ENCODE results near the gene GPANK1. TPM values are rescaled to one million over a fixed set of nuclear protein-coding genes. Genes with fewer than 3 reads are reported as not detected.
A peak's percentile ranks its signal among the peaks of the same experiment; 100 is the strongest.

GPANK1 gene
- total RNA-seq, 1 donor from 2014 or later, result 18.7 TPM

- TF ChIP-seq CTCF (IDR thresholded peaks at IDR 0.05), result no peak
- H3K4me1 Mint-ChIP-seq (ENCODE audit: unreplicated experiment), result peaks cover 48% of the 10 kb centered on the region
- H3K4me3 Mint-ChIP-seq (ENCODE audit: unreplicated experiment), result peak overlapping the region; percentile 82
- H3K9me3 Mint-ChIP-seq (ENCODE audit: unreplicated experiment), result no peaks in the 10 kb centered on the region
- DNase-seq (ENCODE audit: extremely low spot score, unreplicated experiment), result no peak
- H3K27me3 Mint-ChIP-seq (ENCODE audit: unreplicated experiment), result no peaks in the 10 kb centered on the region
- peak overlapping the region; percentile 84 for H3K27ac Mint-ChIP-seq (ENCODE audit: unreplicated experiment)
- peaks cover 13% of the 10 kb centered on the region for H3K36me3 Mint-ChIP-seq (ENCODE audit: unreplicated experiment)
Measured at GRCh38 chr6:31658983-31659648, 5.7 kb downstream of the GPANK1 start.

GRCh38 chr6:31658158-31658688, 6.6 kb downstream of the GPANK1 start:
- H3K4me3 Mint-ChIP-seq (ENCODE audit: unreplicated experiment), result no peak overlapping the region
- H3K4me1 Mint-ChIP-seq (ENCODE audit: unreplicated experiment), result peaks cover 44% of the 10 kb centered on the region
- no peak overlapping the region for H3K27ac Mint-ChIP-seq (ENCODE audit: unreplicated experiment)
- TF ChIP-seq CTCF (IDR thresholded peaks at IDR 0.05), result no peak
- DNase-seq (ENCODE audit: extremely low spot score, unreplicated experiment), result no peak
- H3K36me3 Mint-ChIP-seq (ENCODE audit: unreplicated experiment), result peaks cover 9% of the 10 kb centered on the region
- no peaks in the 10 kb centered on the region for H3K27me3 Mint-ChIP-seq (ENCODE audit: unreplicated experiment)
- H3K9me3 Mint-ChIP-seq (ENCODE audit: unreplicated experiment), result no peaks in the 10 kb centered on the region

GRCh38 chr6:31657406-31658157, 7.2 kb downstream of the GPANK1 start:
- DNase-seq (ENCODE audit: extremely low spot score, unreplicated experiment), result no peak
- H3K27me3 Mint-ChIP-seq (ENCODE audit: unreplicated experiment), result no peaks in the 10 kb centered on the region
- peaks cover 45% of the 10 kb centered on the region for H3K4me1 Mint-ChIP-seq (ENCODE audit: unreplicated experiment)
- H3K36me3 Mint-ChIP-seq (ENCODE audit: unreplicated experiment), result peaks cover 7% of the 10 kb centered on the region
- H3K27ac Mint-ChIP-seq (ENCODE audit: unreplicated experiment), result no peak overlapping the region
- H3K9me3 Mint-ChIP-seq (ENCODE audit: unreplicated experiment), result no peaks in the 10 kb centered on the region
- peak overlapping the region; percentile 26 for H3K4me3 Mint-ChIP-seq (ENCODE audit: unreplicated experiment)
- TF ChIP-seq CTCF (IDR thresholded peaks at IDR 0.05), result no peak

GRCh38 chr6:31655349-31656237, 9.2 kb downstream of the GPANK1 start, which contains the start of gene APOM:
APOM (plus strand) TSS chr6:31655894; CDS start chr6:31655967, 73 bp downstream.
- no peaks in the 10 kb centered on the region for H3K9me3 Mint-ChIP-seq (ENCODE audit: unreplicated experiment)
- H3K36me3 Mint-ChIP-seq (ENCODE audit: unreplicated experiment), result peaks cover 7% of the 10 kb centered on the region
- no peaks in the 10 kb centered on the region for H3K27me3 Mint-ChIP-seq (ENCODE audit: unreplicated experiment)
- H3K4me1 Mint-ChIP-seq (ENCODE audit: unreplicated experiment), result peaks cover 46% of the 10 kb centered on the region
- DNase-seq (ENCODE audit: extremely low spot score, unreplicated experiment), result no peak
- H3K27ac Mint-ChIP-seq (ENCODE audit: unreplicated experiment), result peak within 1 kb of the TSS; percentile 19
- no peak for TF ChIP-seq CTCF (IDR thresholded peaks at IDR 0.05)
- no peak within 1 kb of the TSS for H3K4me3 Mint-ChIP-seq (ENCODE audit: unreplicated experiment)

Measured in osteocyte (in vitro differentiated cells).